SK-N-MC (cell line): ENCODE data around the gene ERC2.

Experiments used
- DNase-seq: peaks from one replicate; pipeline ENCODE4 v3.0.0-alpha.2; 2011; ENCODE audit warnings: low read depth, low spot score
- H3K27ac ChIP-seq: fragments of 200-600 bp; sonication (generic); 2 replicates; pipeline ENCODE4 v1.5.1; 2016; ENCODE audit warnings: mixed run types
- H3K36me3 ChIP-seq: fragments of 200-600 bp; sonication (generic); 2 replicates; pipeline ENCODE4 v1.6.1; 2017; ENCODE audit warnings: antibody characterized with exemption, low read length, mixed read lengths; ENCODE audit not compliant: insufficient read depth
- H3K4me3 ChIP-seq: fragments of 200-600 bp; sonication (generic); 2 replicates; pipeline ENCODE4 v1.5.1; 2016
- H3K9ac ChIP-seq: fragments of 200-600 bp; sonication (generic); 2 replicates; pipeline ENCODE4 v1.8.0; 2017; ENCODE audit warnings: mixed run types, mixed read lengths; ENCODE audit not compliant: insufficient read length
- H3K9me3 ChIP-seq: fragments of 200-600 bp; sonication (generic); 2 replicates; pipeline ENCODE4 v1.6.1; 2017; ENCODE audit warnings: low read depth, mild to moderate bottlenecking, antibody characterized with exemption, low read length, moderate library complexity, mixed read lengths
- EZH2 ChIP-seq: fragments of 200-600 bp; sonication (generic); IDR thresholded peaks from one replicate; pipeline ENCODE4 v1.6.1; 2017; ENCODE audit warnings: antibody characterized with exemption
- FOXP2 ChIP-seq: optimal IDR thresholded peaks from 2 replicates; pipeline ENCODE3; 2011; ENCODE audit warnings: mild to moderate bottlenecking, moderate library complexity; ENCODE audit not compliant: insufficient read depth; ENCODE audit errors: extremely low read length, control extremely low read depth
- POLR2AphosphoS5 ChIP-seq: IDR thresholded peaks from 2 replicates; pipeline ENCODE4 v1.6.1; 2012; ENCODE audit warnings: mild to moderate bottlenecking, low read depth, low read length, borderline replicate concordance

The ERC2 gene

GRCh38 chr3:55660642-55661041 is 807.6 kb downstream of the ERC2 start:
- TF ChIP-seq FOXP2 (no peak), POLR2AphosphoS5 (no peak)
- Histone ChIP-seq H3K9me3 (no peaks in the 10 kb centered on the region), H3K9ac (no peak overlapping the region), H3K4me3 (no peak overlapping the region), H3K36me3 (no peaks in the 10 kb centered on the region), H3K27ac (no peak overlapping the region)
- no peak for DNase-seq

- no peak overlapping the region for H3K9ac ChIP-seq
- no peak for TF ChIP-seq POLR2AphosphoS5
- TF ChIP-seq FOXP2 = no peak
- no peak for TF ChIP-seq EZH2
- no peak overlapping the region for H3K4me3 ChIP-seq
- no peak overlapping the region for H3K27ac ChIP-seq
- H3K9me3 ChIP-seq = no peaks in the 10 kb centered on the region
- DNase-seq = no peak
- H3K36me3 ChIP-seq = no peaks in the 10 kb centered on the region
Measured at GRCh38 chr3:55659701-55660100, 808.6 kb downstream of the ERC2 start.

- Histone ChIP-seq H3K27ac (no peak overlapping the region), H3K9me3 (no peaks in the 10 kb centered on the region), H3K9ac (no peak overlapping the region), H3K36me3 (no peaks in the 10 kb centered on the region), H3K4me3 (no peak overlapping the region)
- DNase-seq = no peak
- TF ChIP-seq EZH2 = no peak
Measured at GRCh38 chr3:55658690-55659562, 809.3 kb downstream of the ERC2 start.

GRCh38 chr3:55658270-55658669 is 810.0 kb downstream of the ERC2 start:
- TF ChIP-seq POLR2AphosphoS5 = no peak
- TF ChIP-seq EZH2 = no peak
- no peak for TF ChIP-seq FOXP2
- H3K9ac ChIP-seq = no peak overlapping the region
- no peak overlapping the region for H3K4me3 ChIP-seq
- no peak for DNase-seq
- no peaks in the 10 kb centered on the region for H3K9me3 ChIP-seq
- no peak overlapping the region for H3K27ac ChIP-seq
- no peaks in the 10 kb centered on the region for H3K36me3 ChIP-seq

GRCh38 chr3:55655544-55655943 is 812.7 kb downstream of the ERC2 start:
- DNase-seq = no peak
- TF ChIP-seq EZH2 = no peak
- no peak for TF ChIP-seq POLR2AphosphoS5
- no peak for TF ChIP-seq FOXP2

GRCh38 chr3:55654123-55654760 is 814.0 kb downstream of the ERC2 start:
- no peak overlapping the region for H3K27ac ChIP-seq
- DNase-seq = no peak
- TF ChIP-seq POLR2AphosphoS5 = no peak
- TF ChIP-seq EZH2 = no peak
- no peak for TF ChIP-seq FOXP2

More at GRCh38 chr3:55655544-55655943, 812.7 kb downstream of the ERC2 start:
- H3K9ac ChIP-seq = no peak overlapping the region
- H3K9me3 ChIP-seq = no peaks in the 10 kb centered on the region
- no peaks in the 10 kb centered on the region for H3K36me3 ChIP-seq
- H3K27ac ChIP-seq = no peak overlapping the region
- no peak overlapping the region for H3K4me3 ChIP-seq

GRCh38 chr3:55651011-55651410 is 817.3 kb downstream of the ERC2 start:
- Histone ChIP-seq H3K36me3 (no peaks in the 10 kb centered on the region), H3K27ac (no peak overlapping the region), H3K9ac (no peak overlapping the region), H3K9me3 (no peaks in the 10 kb centered on the region), H3K4me3 (no peak overlapping the region)
- DNase-seq = no peak
- TF ChIP-seq POLR2AphosphoS5 (no peak), EZH2 (no peak), FOXP2 (no peak)

More at GRCh38 chr3:55654123-55654760, 814.0 kb downstream of the ERC2 start:
- H3K9ac ChIP-seq = no peak overlapping the region
- no peaks in the 10 kb centered on the region for H3K9me3 ChIP-seq
- no peaks in the 10 kb centered on the region for H3K36me3 ChIP-seq
- H3K4me3 ChIP-seq = no peak overlapping the region

GRCh38 chr3:55650011-55650410 is 818.3 kb downstream of the ERC2 start:
- Histone ChIP-seq H3K4me3 (no peak overlapping the region), H3K27ac (no peak overlapping the region), H3K36me3 (no peaks in the 10 kb centered on the region), H3K9me3 (no peaks in the 10 kb centered on the region), H3K9ac (no peak overlapping the region)
- no peak for DNase-seq
- TF ChIP-seq POLR2AphosphoS5 (no peak), FOXP2 (no peak), EZH2 (no peak)

- Histone ChIP-seq H3K4me3 (no peak overlapping the region), H3K9ac (no peak overlapping the region), H3K27ac (no peak overlapping the region), H3K36me3 (no peaks in the 10 kb centered on the region), H3K9me3 (no peaks in the 10 kb centered on the region)
- no peak for TF ChIP-seq POLR2AphosphoS5
- no peak for TF ChIP-seq FOXP2
- TF ChIP-seq EZH2 = no peak
- no peak for DNase-seq
Measured at GRCh38 chr3:55649554-55649953, 818.7 kb downstream of the ERC2 start.
